ENCODE results near the gene STAMBP. TPM values are rescaled to one million over a fixed set of nuclear protein-coding genes. Genes with fewer than 3 reads are reported as not detected.
A peak's percentile ranks its signal among the peaks of the same experiment; 100 is the strongest.

Gene STAMBP
- polyA plus RNA-seq, 1 donor (not counting 4 experiments of a cell fraction or from before 2014, with no cell fraction given): 95.4 TPM

DNA sequence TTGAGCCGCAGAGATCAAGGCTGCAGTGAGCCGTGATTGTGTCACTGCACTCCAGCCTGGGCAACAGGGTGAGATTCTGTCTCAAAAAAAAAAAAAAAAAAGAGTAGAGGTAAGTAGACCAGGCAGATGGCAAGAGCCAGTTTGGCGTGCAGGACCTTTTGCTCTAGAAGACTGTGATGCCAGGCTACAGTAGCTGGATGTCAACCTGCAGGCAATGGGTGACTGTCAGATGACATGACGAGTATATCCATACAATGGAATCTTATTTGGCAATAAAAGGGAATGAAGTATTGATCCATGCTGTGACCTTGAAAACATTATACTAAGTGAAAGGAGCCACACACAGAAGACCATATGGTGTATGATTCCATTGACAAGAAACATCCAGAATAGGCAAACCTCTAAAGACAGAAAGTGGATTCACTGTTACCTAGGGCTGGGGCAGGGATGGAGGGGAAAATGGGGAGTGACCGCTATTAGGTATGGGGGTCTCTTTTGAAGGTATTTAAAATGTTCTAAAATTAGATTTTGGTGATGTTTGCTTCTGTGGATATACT lies 86.8 kb downstream of the STAMBP start:
- no peak for FAIRE-seq
- TF ChIP-seq, protein P1, sequence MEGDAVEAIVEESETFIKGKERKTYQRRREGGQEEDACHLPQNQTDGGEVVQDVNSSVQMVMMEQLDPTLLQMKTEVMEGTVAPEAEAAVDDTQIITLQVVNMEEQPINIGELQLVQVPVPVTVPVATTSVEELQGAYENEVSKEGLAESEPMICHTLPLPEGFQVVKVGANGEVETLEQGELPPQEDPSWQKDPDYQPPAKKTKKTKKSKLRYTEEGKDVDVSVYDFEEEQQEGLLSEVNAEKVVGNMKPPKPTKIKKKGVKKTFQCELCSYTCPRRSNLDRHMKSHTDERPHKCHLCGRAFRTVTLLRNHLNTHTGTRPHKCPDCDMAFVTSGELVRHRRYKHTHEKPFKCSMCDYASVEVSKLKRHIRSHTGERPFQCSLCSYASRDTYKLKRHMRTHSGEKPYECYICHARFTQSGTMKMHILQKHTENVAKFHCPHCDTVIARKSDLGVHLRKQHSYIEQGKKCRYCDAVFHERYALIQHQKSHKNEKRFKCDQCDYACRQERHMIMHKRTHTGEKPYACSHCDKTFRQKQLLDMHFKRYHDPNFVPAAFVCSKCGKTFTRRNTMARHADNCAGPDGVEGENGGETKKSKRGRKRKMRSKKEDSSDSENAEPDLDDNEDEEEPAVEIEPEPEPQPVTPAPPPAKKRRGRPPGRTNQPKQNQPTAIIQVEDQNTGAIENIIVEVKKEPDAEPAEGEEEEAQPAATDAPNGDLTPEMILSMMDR (optimal IDR thresholded peaks at IDR 0.05 in 1 of 3, IDR thresholded peaks at IDR 0.05 in 1 of 3, conservative IDR thresholded peaks at IDR 0.05 in 1 of 3; ENCODE audit: extremely low read depth in 1 of 3, insufficient read depth in 2 of 3, low read length in 3 of 3): no peak
- no peak for TF ChIP-seq EZH2 (IDR thresholded peaks at IDR 0.05; ENCODE audit: low read length)
- DNase-seq (ENCODE audit: low read depth, low spot score): no peak
- no peaks in the 10 kb centered on the region for H3K27me3 ChIP-seq (ENCODE audit: control insufficient read depth, extremely low read depth, insufficient read depth, low read length)
- no peaks in the 10 kb centered on the region for H3K79me2 ChIP-seq (ENCODE audit: control insufficient read depth, insufficient read depth, low read length)
- H4K20me1 ChIP-seq (ENCODE audit: control insufficient read depth, extremely low read depth, insufficient read depth, low read length): no peaks in the 10 kb centered on the region
- H3K9ac ChIP-seq (ENCODE audit: control insufficient read depth, extremely low read depth, insufficient read depth, low read length): no peak overlapping the region
- no peak overlapping the region for H3K27ac ChIP-seq (ENCODE audit: control insufficient read depth, insufficient read depth, low read length)
- no peak overlapping the region for H2AFZ ChIP-seq (ENCODE audit: control insufficient read depth, low read length)
- dilution Hi-C loops (cut with MboI; ENCODE audit: extremely low pct_ligation_motif_present, low sequenced_read_pairs): no loop called here
- H3K4me2 ChIP-seq (ENCODE audit: control insufficient read depth, extremely low read depth, insufficient read depth, low read depth, low read length): no peak overlapping the region
- H3K4me3 ChIP-seq (ENCODE audit: control insufficient read depth in 2 of 3, extremely low read depth in 1 of 3, insufficient read depth in 2 of 3, low read depth in 1 of 3, low read length in 3 of 3): no peak overlapping the region
- H3K9me3 ChIP-seq (ENCODE audit: control insufficient read depth, low read depth, low read length): no peaks in the 10 kb centered on the region
- no peaks in the 10 kb centered on the region for H3K9me1 ChIP-seq (ENCODE audit: control insufficient read depth, extremely low read depth, insufficient read depth, low read length)
- H3K4me1 ChIP-seq (ENCODE audit: control insufficient read depth, extremely low read depth, insufficient read depth, low read length): no peaks in the 10 kb centered on the region
- H3K36me3 ChIP-seq (ENCODE audit: control insufficient read depth in 2 of 2, extremely low read depth in 1 of 2, insufficient read depth in 2 of 2, low read length in 2 of 2): no peaks in the 10 kb centered on the region

DNA sequence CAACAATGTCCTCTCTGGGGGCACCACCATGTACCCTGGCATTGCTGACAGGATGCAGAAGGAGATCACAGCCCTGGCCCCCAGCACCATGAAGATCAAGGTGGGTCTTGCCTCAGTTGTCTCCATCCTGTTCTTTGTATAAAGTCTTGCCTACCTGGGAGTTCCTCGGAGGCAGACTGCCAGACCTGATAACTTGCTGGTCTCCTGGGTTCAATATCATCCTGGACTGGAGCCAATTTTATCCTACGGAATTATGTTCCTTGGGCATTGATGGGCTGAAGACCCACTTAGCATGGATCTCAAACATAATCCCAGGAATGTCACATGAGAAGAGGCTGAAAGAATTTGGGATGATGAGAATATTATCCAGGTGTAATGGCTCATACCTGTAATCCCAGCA lies 87.9 kb downstream of the STAMBP start:
- Histone ChIP-seq H2AFZ (ENCODE audit: control insufficient read depth, low read length) (no peak overlapping the region), H3K4me1 (ENCODE audit: control insufficient read depth, extremely low read depth, insufficient read depth, low read length) (no peaks in the 10 kb centered on the region), H3K27me3 (ENCODE audit: control insufficient read depth, extremely low read depth, insufficient read depth, low read length) (no peaks in the 10 kb centered on the region), H3K9me1 (ENCODE audit: control insufficient read depth, extremely low read depth, insufficient read depth, low read length) (no peaks in the 10 kb centered on the region), H3K79me2 (ENCODE audit: control insufficient read depth, insufficient read depth, low read length) (no peaks in the 10 kb centered on the region), H3K4me3 (ENCODE audit: control insufficient read depth in 2 of 3, extremely low read depth in 1 of 3, insufficient read depth in 2 of 3, low read depth in 1 of 3, low read length in 3 of 3) (no peak overlapping the region), H3K9ac (ENCODE audit: control insufficient read depth, extremely low read depth, insufficient read depth, low read length) (no peak overlapping the region), H3K9me3 (ENCODE audit: control insufficient read depth, low read depth, low read length) (no peaks in the 10 kb centered on the region), H4K20me1 (ENCODE audit: control insufficient read depth, extremely low read depth, insufficient read depth, low read length) (no peaks in the 10 kb centered on the region), H3K36me3 (ENCODE audit: control insufficient read depth in 2 of 2, extremely low read depth in 1 of 2, insufficient read depth in 2 of 2, low read length in 2 of 2) (no peaks in the 10 kb centered on the region), H3K27ac (ENCODE audit: control insufficient read depth, insufficient read depth, low read length) (no peak overlapping the region), H3K4me2 (ENCODE audit: control insufficient read depth, extremely low read depth, insufficient read depth, low read depth, low read length) (no peak overlapping the region)
- DNase-seq (ENCODE audit: low read depth, low spot score): no peak
- dilution Hi-C loops (cut with MboI; ENCODE audit: extremely low pct_ligation_motif_present, low sequenced_read_pairs): no loop called here
- FAIRE-seq: peak; percentile 23
- TF ChIP-seq EZH2 (IDR thresholded peaks at IDR 0.05; ENCODE audit: low read length): no peak
- TF ChIP-seq, protein P1 (optimal IDR thresholded peaks at IDR 0.05 in 1 of 3, IDR thresholded peaks at IDR 0.05 in 1 of 3, conservative IDR thresholded peaks at IDR 0.05 in 1 of 3; ENCODE audit: extremely low read depth in 1 of 3, insufficient read depth in 2 of 3, low read length in 3 of 3): no peak
